GM15510 (cell line): ENCODE data around the gene EZR.

Experiments
- POLR2A ChIP-seq: IDR thresholded peaks from 3 replicates; pipeline ENCODE4 v1.6.1; 2011; ENCODE audit warnings: borderline replicate concordance; ENCODE audit not compliant: insufficient read length; ENCODE audit errors: extremely low read depth

Gene EZR

GRCh38 chr6:158849899-158850806 is 31.0 kb upstream of the EZR start:
- TF ChIP-seq POLR2A: no peak

DNA sequence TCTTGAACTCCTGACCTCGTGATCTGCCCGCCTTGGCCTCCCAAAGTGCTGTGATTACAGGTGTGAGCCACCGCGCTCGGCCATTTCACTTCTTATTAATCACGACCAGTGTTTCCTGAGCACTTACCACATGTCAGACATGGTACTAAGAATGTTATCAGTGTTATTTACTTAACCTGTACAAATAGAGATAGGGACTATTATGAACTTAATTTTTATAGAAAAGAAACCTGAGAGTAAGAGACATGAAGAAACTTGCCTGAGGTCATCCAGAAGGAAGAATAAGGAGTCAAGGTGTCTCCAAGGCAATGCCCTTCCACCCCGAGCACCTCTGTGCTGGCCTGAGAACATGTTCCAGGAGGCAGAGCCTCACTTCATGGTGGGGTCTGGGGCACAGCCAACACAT is 29.3 kb upstream of the EZR start:
- no peak for TF ChIP-seq POLR2A

GRCh38 chr6:158847786-158848185 is 28.6 kb upstream of the EZR start:
- no peak for TF ChIP-seq POLR2A

DNA sequence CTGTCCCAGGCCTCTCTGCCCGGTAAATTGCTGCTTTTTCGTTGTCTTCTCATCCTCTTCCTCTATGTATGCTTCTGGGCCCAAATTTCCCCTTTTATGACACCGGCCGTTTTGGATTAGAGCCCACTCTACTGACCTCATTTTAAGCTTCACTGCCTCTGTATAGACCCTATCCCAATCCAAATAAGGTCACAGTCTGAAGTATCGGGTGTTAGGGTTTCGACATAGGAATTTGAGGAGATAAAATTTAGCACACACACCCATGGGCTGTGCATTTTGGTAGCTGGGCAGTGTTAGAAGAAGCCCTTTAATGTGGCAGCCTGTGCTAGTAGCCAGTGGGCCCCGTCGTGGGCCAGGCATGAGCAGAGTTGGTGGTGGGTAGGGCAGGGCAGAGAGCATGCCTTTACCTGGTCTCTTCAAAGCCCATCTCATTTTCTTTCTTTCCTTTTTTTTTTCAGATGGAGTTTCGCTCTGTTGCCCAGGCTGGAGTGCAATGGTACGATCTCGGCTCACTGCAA is 27.9 kb upstream of the EZR start:
- TF ChIP-seq POLR2A: no peak

DNA sequence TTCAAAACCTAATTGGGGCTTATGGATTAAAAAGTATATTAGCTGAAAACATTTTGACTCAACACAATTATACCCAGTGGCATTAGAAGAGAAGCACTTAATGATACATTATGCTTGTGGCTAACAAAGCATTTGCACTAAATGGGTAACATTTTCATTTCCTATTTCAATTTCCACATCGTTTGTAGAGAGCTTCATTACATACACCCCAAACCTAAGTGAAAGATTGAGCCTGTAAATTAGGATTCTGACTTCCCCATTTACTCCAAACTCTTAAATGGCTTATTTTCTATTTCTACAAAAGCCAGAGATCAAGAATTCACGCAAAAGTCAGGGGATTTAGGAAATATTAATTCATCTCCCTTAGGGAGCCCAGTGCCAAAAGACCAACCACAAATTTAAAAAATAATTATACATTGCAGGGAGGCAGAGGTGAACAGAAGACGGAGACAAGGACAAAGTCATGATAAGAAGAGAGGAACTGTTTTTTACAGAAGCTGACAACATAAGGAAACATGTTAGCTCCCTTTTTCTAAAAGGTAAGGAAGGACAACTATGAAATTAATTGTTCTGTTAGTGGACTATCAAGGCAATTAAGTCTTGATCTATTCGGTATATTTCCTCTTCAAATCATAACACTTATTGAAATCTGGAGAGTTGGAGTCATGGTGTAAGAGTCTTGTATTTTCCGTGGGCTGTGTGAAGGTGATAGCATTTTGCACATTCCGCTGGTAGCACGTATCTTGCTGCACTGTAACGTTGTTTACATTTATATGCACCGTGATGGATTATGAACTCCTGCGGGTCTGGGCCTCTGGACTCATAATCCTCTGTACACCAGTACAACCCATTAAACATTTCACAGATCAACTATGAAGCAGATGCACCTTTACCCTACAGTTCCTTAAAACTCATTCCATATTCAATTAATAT is 24.8 kb upstream of the EZR start:
- no peak for TF ChIP-seq POLR2A

DNA sequence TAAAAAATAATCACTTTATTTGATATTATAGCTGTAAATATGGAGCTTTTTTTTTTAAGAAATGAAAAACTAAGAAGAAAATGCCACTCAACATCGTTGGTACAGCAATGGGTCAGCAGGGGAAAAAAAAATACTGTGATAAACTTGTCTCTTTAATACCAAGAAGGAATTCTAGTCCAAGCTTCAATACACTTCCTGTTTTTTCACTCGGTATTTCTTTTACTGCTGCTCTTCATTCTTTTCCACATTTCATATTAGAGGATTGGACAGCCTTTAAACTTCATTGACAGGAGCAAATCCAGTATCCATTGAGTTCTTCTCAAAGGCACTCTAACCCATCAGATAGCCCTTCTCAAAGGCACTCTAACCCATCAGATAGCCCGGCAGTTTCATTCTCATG is 22.2 kb upstream of the EZR start:
- no peak for TF ChIP-seq POLR2A

DNA sequence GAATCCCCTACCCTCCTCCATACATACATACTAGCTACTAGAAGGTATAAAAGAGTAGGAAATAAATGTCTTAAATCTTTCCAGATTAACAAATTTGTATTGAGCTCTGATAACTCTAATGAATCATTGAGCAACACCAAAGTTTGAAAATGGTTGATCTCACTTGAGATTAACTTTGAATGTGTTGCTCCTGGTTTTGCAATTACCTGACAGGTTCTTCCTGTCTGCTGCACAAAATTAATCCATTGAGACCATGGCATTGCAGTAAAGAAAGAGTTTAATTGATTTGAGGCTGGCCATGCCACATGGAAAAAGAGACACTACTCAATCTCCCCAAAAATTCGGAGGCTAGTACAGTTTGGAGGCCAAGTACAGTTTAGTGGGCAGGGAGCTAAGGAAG is 21.3 kb upstream of the EZR start:
- TF ChIP-seq POLR2A: no peak

- TF ChIP-seq POLR2A: no peak
These were observed 20.6 kb upstream of the EZR start for GRCh38 chr6:158839796-158840195.

- TF ChIP-seq POLR2A: no peak
These were observed 18.8 kb upstream of the EZR start for GRCh38 chr6:158837684-158838625.

DNA sequence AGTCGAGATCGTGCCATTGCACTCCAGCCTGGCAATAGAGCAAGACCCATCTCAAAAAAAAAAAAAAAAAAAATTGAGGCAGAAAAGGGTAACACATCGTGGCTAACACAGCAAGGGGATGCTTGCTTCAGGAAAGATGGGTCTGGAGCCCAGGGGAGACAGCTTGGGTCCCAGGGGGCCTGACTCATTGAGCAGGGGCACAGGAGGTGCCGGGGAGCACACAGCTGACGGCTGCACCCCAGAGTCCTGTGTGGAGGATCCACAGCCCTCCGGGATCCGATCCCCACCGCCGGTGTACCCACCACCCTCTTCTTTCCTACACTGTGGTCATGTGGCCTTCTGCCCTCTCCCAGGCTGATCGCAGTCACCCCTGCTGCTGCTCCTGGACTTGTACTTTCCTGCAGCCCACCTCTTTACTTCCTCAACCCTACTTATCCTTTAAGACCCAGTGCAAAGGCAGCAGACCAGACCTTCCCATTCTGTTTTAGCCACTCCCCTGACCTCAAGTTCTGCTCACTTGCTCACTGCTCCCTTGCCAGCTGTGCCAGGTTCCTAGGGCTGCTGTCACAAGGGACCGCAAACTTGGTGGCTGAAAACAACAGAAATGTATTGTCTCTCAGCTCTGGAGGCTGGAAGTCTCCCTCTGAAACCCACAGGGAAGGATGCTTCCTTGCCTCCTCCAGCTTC is 17.6 kb upstream of the EZR start:
- TF ChIP-seq POLR2A: no peak

DNA sequence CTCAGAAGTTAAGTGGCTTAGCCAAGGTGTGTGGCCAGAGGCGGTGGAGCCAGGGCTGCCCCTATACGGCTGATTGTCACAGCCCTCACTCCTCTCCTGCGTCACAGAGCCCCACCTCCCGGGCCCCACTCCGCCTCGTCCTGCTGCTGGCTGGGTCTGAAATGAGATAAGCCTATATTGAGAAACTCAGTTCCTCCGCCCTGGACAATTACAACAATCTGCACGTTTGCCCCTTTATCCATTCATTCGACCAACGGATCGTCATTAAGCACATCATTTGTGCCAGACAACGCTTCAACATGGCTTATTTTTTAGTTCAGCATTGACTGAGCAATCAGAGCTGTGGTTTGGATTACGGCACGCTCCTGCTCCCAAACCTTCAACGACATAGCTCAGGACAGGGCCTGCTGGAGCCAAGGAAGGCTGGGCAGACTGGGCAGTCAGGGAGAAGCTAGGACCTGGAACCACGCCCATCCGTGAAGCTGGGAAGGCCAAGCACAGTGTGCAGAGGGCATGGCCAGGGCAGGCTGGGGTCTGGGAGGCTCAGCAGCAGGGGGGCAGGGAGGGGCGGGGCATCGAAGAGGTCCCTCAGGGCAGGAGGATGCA is 16.6 kb upstream of the EZR start:
- TF ChIP-seq POLR2A: no peak

DNA sequence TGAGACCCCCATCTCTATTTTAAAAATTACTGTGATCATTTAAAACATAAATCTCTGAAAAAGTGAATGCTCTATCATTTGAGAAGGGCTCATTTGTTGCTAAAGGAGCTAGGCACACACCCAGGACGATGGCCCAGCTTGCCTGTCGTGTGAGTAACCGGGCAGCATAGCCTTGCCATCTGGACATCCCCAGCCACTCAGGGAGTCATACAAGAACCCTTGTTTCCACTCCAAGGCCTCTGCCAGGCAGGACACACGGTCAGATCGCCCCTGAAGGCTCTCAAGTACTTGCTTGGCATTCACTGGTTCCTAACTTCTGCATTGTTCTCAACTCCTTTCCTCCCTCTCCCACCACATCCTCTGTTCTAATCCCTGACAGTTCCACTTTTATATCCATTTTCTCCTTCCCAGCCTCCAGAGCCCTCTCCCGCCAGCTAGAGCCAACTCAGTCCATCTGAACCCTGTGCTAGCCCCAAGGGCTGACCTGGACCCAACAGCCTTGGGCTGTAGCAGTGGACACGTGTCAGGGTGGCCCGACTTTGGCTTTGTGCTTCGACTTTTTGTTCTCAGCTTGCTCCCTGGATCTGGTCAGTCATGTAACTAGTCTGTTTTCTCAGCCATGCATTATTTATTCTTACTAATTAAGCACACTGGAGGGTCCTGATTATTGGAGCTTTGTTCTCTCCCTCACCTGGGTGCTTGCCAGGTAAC is 15.7 kb upstream of the EZR start:
- no peak for TF ChIP-seq POLR2A

GRCh38 chr6:158832026-158832425 is 12.9 kb upstream of the EZR start:
- no peak for TF ChIP-seq POLR2A

DNA sequence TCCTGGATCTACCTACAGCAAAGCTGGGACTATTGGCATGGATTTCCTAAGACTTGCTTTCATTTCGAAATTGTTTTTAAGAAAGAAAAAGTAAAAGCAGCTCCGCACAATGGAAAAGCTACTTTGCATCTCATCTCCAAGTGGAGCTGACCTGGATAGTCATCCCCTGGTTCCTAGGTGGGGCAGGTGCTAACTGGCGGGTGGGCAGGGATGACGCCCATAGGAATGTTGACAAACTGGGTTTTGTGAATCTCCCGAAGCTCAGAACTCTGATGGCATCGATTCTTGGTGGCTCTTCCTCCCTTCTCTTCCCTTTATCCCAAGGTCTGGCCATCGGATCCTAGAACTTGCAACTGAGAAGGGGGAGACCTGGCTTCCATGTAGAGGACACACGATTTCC is 12.4 kb upstream of the EZR start:
- TF ChIP-seq POLR2A: no peak
